GM18502 (cell line): ENCODE data around the gene DNAH6.

Experiments
- ATAC-seq: cut with Tn5 transposase; IDR thresholded peaks from one replicate; pipeline ENCODE4 v1.9.1; 2021; ENCODE audit warnings: mild to moderate bottlenecking; ENCODE audit not compliant: unreplicated experiment, poor library complexity

DNAH6 gene

GRCh38 chr2:84613082-84613481 is 96.8 kb downstream of the DNAH6 start:
- no peak for ATAC-seq

- ATAC-seq, result no peak
These were observed 103.6 kb downstream of the DNAH6 start for GRCh38 chr2:84619794-84620371.

GRCh38 chr2:84628486-84628885 is 112.2 kb downstream of the DNAH6 start:
- no peak for ATAC-seq

GRCh38 chr2:84629550-84629949 is 113.3 kb downstream of the DNAH6 start:
- ATAC-seq, result no peak

GRCh38 chr2:84631047-84631446 is 114.7 kb downstream of the DNAH6 start:
- peak; percentile 75 for ATAC-seq

GRCh38 chr2:84631985-84632384 is 115.7 kb downstream of the DNAH6 start:
- no peak for ATAC-seq

GRCh38 chr2:84636080-84636971 is 120.0 kb downstream of the DNAH6 start:
- ATAC-seq, result no peak

GRCh38 chr2:84639751-84640150 is 123.5 kb downstream of the DNAH6 start:
- ATAC-seq, result no peak

GRCh38 chr2:84640411-84640810 is 124.1 kb downstream of the DNAH6 start:
- no peak for ATAC-seq

- ATAC-seq, result no peak
These were observed 124.7 kb downstream of the DNAH6 start for GRCh38 chr2:84641021-84641420.

- no peak for ATAC-seq
These were observed 127.7 kb downstream of the DNAH6 start for GRCh38 chr2:84643991-84644390.

- no peak for ATAC-seq
These were observed 130.2 kb downstream of the DNAH6 start for GRCh38 chr2:84646514-84646913.

- no peak for ATAC-seq
These were observed 131.0 kb downstream of the DNAH6 start for GRCh38 chr2:84647267-84647666.

- no peak for ATAC-seq
These were observed 132.8 kb downstream of the DNAH6 start for GRCh38 chr2:84649058-84649457.

- no peak for ATAC-seq
These were observed 133.3 kb downstream of the DNAH6 start for GRCh38 chr2:84649487-84650142.

GRCh38 chr2:84652431-84652830 is 136.1 kb downstream of the DNAH6 start:
- ATAC-seq, result no peak

- no peak for ATAC-seq
These were observed 137.0 kb downstream of the DNAH6 start for GRCh38 chr2:84653302-84653701.

GRCh38 chr2:84654414-84654813 is 138.1 kb downstream of the DNAH6 start:
- ATAC-seq, result no peak

GRCh38 chr2:84669122-84669521 is 152.8 kb downstream of the DNAH6 start:
- ATAC-seq, result no peak

GRCh38 chr2:84674099-84674498 is 157.8 kb downstream of the DNAH6 start:
- no peak for ATAC-seq

GRCh38 chr2:84674586-84674985 is 158.3 kb downstream of the DNAH6 start:
- no peak for ATAC-seq
